Ovary (tissue), 3 donors: ENCODE results near the gene VCL.

ENCODE experiments used
- CTCF ChIP-seq, 3 donors: fragments of 450-650 bp in 2 of 3; fragments of 200-600 bp in 1 of 3; IDR thresholded peaks; one replicate each; pipeline versions ENCODE4 v1.5.1 to v1.8.0; 2016 to 2022; ENCODE audit warnings: antibody characterized with exemption in 3 of 3, mild to moderate bottlenecking in 1 of 3
- EP300 ChIP-seq: sonication (generic); formaldehyde crosslinking; IDR thresholded peaks from one replicate; pipeline ENCODE4 v1.6.1; 2017; ENCODE audit warnings: antibody characterized with exemption
- POLR2A ChIP-seq: fragments of 450-650 bp; IDR thresholded peaks from one replicate; pipeline ENCODE4 v1.6.1; 2017; ENCODE audit warnings: antibody characterized with exemption, mild to moderate bottlenecking, moderate library complexity
- donor health status: DM: no; HTN: no; CAD: no.

DNA sequence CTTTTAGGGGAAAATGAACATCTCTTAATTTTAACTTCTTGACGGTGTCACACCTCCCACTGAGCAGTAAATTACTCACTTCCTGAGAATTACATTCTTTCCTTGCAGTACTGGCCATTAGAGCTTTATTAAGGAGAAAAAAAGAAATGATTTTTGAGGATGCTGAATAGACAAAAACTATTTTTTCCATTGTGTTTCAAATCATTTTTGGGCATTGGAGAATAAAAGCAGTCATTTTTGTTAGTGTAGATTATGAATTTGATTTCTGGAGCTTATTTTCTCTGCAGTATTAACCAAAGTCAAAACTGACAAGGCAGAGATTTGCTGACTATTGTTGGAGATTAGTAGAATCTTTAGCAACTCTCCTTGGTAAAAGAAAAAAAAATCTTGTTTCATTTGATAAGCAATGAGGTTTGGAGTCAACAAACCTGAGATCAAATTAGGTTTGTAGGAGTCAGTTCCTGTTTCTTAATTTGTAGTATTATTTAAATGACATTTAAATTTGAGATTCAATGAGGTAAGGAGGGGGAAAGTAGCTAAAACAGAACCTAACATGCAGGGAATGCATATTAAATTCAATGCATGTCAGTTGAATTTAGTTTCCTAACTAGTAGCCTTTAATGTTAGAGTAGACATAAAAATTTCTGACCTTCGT is 82.1 kb downstream of the VCL start:
- TF ChIP-seq POLR2A = no peak
- no peak for TF ChIP-seq CTCF (IDR thresholded peaks at IDR 0.05)
- TF ChIP-seq EP300 = no peak
